Measurements from ENCODE around the gene CASZ1.

CASZ1 gene

DNA sequence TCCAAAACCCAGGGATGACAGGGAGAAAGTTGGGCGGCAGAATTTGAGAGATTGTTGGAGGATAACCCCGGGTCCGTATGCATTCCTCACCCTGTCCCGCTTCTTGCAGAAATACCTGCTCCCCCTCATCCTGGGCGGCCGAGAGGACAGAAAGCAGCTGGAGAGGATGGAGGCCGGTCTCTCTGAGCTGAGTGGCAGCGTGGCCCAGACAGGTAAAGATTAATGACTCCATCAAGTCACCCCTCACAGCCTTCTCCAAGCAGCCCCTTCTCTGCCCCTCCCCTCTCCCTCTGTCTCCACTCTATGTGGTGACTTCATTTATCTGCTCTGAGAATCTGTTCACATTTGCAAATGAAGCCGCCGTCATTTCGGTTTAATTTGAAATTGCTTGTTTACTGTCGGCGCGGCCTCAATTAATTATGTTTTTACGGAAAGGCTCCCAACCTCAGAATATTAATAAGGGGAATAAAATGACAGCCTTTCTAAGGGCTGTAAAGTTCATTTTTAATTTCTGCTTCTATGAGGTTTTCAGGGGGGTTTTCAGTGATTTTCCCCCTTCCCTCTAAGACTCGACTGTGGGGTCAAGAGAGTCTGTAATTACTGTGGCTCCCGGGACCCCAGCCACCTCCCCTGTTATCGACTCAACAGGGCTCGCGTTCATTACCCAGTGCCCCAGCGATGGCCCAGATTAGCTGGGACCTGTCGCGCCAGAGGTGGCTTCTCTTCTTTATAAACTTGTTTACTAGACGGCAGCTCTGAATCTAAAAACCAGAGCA, 173.3 kb downstream of the CASZ1 start:
- H3K36me3 Mint-ChIP-seq (ENCODE audit: low read depth), result peaks cover 14% of the 10 kb centered on the region
- no peaks in the 10 kb centered on the region for H3K9me3 Mint-ChIP-seq
- no peak overlapping the region for H3K4me3 Mint-ChIP-seq
- TF ChIP-seq, protein P1, sequence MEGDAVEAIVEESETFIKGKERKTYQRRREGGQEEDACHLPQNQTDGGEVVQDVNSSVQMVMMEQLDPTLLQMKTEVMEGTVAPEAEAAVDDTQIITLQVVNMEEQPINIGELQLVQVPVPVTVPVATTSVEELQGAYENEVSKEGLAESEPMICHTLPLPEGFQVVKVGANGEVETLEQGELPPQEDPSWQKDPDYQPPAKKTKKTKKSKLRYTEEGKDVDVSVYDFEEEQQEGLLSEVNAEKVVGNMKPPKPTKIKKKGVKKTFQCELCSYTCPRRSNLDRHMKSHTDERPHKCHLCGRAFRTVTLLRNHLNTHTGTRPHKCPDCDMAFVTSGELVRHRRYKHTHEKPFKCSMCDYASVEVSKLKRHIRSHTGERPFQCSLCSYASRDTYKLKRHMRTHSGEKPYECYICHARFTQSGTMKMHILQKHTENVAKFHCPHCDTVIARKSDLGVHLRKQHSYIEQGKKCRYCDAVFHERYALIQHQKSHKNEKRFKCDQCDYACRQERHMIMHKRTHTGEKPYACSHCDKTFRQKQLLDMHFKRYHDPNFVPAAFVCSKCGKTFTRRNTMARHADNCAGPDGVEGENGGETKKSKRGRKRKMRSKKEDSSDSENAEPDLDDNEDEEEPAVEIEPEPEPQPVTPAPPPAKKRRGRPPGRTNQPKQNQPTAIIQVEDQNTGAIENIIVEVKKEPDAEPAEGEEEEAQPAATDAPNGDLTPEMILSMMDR (IDR thresholded peaks at IDR 0.05; ENCODE audit: unreplicated experiment in 3 of 3), result no peak
- H3K27ac Mint-ChIP-seq, result no peak overlapping the region
- peaks cover 7% of the 10 kb centered on the region for H3K27me3 Mint-ChIP-seq (ENCODE audit: low read depth)
- peaks cover 21% of the 10 kb centered on the region for H3K4me1 Mint-ChIP-seq

DNA sequence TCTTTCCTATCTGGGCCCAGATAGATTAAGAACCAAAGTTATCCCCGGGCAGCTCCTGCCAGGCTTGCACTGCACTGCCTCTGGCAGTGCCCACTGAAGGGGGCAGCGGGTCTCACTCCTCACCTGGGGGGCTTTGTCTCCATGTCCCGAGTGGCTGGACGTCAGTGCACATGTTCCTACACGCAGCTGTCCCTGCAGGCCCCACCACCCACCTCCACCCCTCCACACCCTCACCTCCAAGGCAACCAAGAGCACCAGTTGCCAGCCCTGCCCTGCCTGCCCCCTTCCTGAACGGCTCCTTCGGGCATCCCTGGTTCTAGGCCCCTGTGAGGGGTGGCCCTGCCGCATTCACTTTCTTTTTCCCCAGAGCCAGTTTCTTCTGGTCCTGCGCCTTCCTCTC, 174.5 kb downstream of the CASZ1 start:
- Mint-ChIP-seq H3K27ac (no peak overlapping the region), H3K9me3 (no peaks in the 10 kb centered on the region), H3K36me3 (ENCODE audit: low read depth) (peaks cover 14% of the 10 kb centered on the region), H3K4me1 (peaks cover 20% of the 10 kb centered on the region), H3K4me3 (no peak overlapping the region), H3K27me3 (ENCODE audit: low read depth) (peaks cover 7% of the 10 kb centered on the region)
- TF ChIP-seq, protein P1 (IDR thresholded peaks at IDR 0.05; ENCODE audit: unreplicated experiment in 3 of 3), result no peak

DNA sequence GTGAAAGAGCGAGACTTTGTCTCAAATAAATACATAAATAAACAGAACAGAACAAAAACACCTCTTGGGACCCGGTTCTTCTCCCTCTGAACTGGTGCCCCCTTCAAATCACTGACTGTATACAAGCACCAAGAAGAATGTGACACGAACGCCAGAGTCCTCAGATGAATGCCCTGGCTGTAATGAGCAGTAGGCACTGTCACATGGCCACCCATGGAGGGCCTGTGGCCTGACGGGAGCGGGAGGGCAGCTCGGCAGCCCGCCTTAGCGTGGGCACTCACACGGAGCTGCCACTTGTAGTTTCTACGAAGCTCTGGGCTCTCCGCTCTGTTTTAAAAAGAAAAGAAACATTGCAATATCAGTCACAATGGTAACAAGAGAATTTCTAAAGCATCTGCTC, 175.7 kb downstream of the CASZ1 start:
- peaks cover 9% of the 10 kb centered on the region for H3K36me3 Mint-ChIP-seq (ENCODE audit: low read depth)
- peaks cover 11% of the 10 kb centered on the region for H3K4me1 Mint-ChIP-seq
- peaks cover 7% of the 10 kb centered on the region for H3K27me3 Mint-ChIP-seq (ENCODE audit: low read depth)
- no peak overlapping the region for H3K4me3 Mint-ChIP-seq
- H3K27ac Mint-ChIP-seq, result no peak overlapping the region
- H3K9me3 Mint-ChIP-seq, result no peaks in the 10 kb centered on the region
- TF ChIP-seq, protein P1 (IDR thresholded peaks at IDR 0.05; ENCODE audit: unreplicated experiment in 3 of 3), result no peak

DNA sequence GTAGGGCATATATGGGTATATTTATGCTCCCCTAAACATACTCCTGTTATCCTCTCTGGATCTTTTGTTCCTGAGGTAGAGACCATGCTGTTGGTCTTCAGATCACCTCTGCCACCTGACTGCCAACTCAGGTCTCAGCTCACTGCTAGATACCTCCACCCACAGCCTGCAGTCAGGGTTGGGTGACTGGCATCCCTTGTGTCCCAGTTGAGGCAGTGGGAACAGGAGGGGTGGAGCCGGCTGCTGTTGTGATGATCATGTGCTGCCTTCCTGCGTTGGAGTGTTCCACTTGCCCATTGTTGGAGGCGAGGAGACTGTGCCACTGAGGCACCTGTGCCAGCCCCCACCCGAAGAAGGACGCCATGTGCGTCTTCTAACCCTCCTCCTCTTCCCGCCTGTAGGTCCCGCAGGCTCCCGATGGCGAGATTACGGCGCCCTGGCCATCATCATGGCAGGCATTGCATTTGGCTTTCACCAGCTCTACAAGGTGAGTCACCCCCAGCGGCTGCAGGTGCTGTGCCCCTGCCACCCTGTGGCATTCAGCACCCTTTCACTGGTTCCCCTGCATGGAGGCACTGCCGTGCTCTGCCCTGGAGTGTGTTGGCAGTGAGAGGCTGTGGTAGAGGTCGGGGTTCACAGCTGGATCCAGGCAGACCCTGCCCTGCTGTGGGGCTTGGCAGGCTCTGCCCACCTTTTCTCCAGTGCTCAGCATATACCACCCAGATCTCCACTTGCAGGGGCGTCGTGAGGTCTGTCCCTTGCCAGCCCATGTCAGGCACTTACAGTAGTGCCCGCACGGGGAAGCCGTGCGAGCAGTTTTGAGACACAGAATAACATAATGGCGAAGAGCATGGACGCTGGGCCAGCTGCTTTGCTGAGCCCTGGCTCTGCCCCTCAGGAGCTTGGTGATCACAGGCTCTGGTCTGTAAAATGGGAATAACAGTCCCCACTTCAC, 178.2 kb downstream of the CASZ1 start:
- Mint-ChIP-seq H3K4me3 (no peak overlapping the region), H3K27ac (no peak overlapping the region), H3K9me3 (no peaks in the 10 kb centered on the region), H3K36me3 (ENCODE audit: low read depth) (no peaks in the 10 kb centered on the region), H3K4me1 (peaks cover 5% of the 10 kb centered on the region), H3K27me3 (ENCODE audit: low read depth) (peaks cover 10% of the 10 kb centered on the region)
- TF ChIP-seq, protein P1 (IDR thresholded peaks at IDR 0.05; ENCODE audit: unreplicated experiment in 3 of 3), result no peak

DNA sequence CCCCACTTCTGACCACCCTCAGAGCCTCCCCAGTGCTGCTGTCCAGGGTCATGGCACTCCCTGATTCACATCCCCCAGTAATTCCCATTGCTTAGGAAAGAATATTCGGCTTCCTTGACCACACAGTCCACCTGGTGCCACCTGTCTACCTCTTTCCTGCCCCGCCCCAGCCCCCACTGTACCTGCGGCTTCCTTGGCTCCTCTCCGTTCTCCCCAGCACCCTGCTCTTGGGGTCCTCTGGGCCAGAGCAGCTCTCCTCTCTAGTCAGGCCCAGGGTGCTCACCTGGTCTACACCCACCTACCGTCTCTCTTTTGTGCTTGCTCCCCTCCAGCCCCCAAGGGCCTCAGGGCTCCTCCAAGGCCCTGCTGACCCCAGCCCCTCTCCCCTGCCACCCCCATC, 179.1 kb downstream of the CASZ1 start:
- Mint-ChIP-seq H3K27ac (no peak overlapping the region), H3K27me3 (ENCODE audit: low read depth) (peaks cover 11% of the 10 kb centered on the region), H3K36me3 (ENCODE audit: low read depth) (no peaks in the 10 kb centered on the region), H3K4me1 (peaks cover 5% of the 10 kb centered on the region), H3K4me3 (no peak overlapping the region), H3K9me3 (no peaks in the 10 kb centered on the region)
- TF ChIP-seq, protein P1 (IDR thresholded peaks at IDR 0.05; ENCODE audit: unreplicated experiment in 3 of 3), result no peak

Measured in nephron (organoid).